ENCODE data around the gene CBFA2T2. TPM values are rescaled to one million over a fixed set of nuclear protein-coding genes. Genes with fewer than 3 reads are reported as not detected.

The CBFA2T2 gene
- total and polyA plus RNA-seq, 2 donors (not counting 3 experiments of a cell fraction or from before 2014, with no cell fraction given): 10.7 to 12.1 TPM

DNA sequence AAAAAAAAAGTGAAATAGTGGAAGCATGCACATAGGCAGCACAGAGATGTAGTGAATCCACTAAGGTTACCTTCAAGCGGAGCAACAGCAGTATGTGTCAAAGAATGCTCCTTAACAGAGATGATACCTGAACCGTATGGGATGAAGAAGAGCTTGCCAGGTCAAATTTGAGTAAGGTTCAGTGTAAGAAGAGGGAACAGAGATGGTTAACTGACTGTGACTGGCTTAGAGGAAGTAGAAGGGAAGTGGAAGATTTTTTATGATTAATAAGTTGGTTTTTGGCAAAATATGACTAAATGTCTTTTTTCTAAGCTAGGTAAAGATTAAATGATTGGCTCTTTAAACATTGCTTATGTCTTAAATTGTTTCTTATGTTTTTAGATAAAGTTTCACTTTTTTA, 119.6 kb downstream of the CBFA2T2 start:
- H3K27ac ChIP-seq (ENCODE audit: insufficient read depth, low read depth, low read length): no peak overlapping the region
- H3K79me2 ChIP-seq (ENCODE audit: control insufficient read depth, insufficient read depth, low read length): no peaks in the 10 kb centered on the region
- H2AFZ ChIP-seq (ENCODE audit: low read depth, low read length): no peak overlapping the region
- H4K20me1 ChIP-seq (replicated peaks; ENCODE audit: control insufficient read depth, extremely low read depth, insufficient read depth, low read length): no peaks in the 10 kb centered on the region
- no peak for FAIRE-seq
- no TSS peak for BruUV-seq (replicated peaks)
- H3K4me1 ChIP-seq (ENCODE audit: control insufficient read depth, extremely low read depth, insufficient read depth, low read length): no peaks in the 10 kb centered on the region
- POLR2A ChIA-PET: no interaction called here
- H3K4me2 ChIP-seq (ENCODE audit: insufficient read depth, low read length): no peak overlapping the region
- H3K36me3 ChIP-seq (ENCODE audit: control insufficient read depth in 2 of 2, extremely low read depth in 1 of 2, insufficient read depth in 2 of 2, low read length in 2 of 2): peaks cover 0 to 6% of the 10 kb centered on the region in 2 experiments
- no peaks in the 10 kb centered on the region for H3K27me3 ChIP-seq (ENCODE audit: control insufficient read depth in 2 of 2, insufficient read depth in 2 of 2, low read length in 2 of 2)
- TF ChIP-seq, protein P1, sequence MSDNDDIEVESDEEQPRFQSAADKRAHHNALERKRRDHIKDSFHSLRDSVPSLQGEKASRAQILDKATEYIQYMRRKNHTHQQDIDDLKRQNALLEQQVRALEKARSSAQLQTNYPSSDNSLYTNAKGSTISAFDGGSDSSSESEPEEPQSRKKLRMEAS (IDR thresholded peaks at IDR 0.05; ENCODE audit: insufficient read depth, insufficient read length): no peak
- TF ChIP-seq FOS (IDR thresholded peaks at IDR 0.05; ENCODE audit: borderline replicate concordance, insufficient read depth, low read length): no peak
- no peak for TF ChIP-seq JUN (IDR thresholded peaks at IDR 0.05; ENCODE audit: borderline replicate concordance, insufficient read depth, insufficient read length, low read depth)
- no peak for TF ChIP-seq EZH2 (IDR thresholded peaks at IDR 0.05; ENCODE audit: borderline replicate concordance, low read depth, low read length, severe bottlenecking)
- TF ChIP-seq MYC (IDR thresholded peaks at IDR 0.05; ENCODE audit: low read depth, low read length): no peak
- no peak for TF ChIP-seq POLR2A (IDR thresholded peaks at IDR 0.05; ENCODE audit: low read depth, low read length)
- no peak for TF ChIP-seq GATA2 (IDR thresholded peaks at IDR 0.05; ENCODE audit: insufficient read depth, insufficient read length, low read depth, low read length)
- TF ChIP-seq, protein P2, sequence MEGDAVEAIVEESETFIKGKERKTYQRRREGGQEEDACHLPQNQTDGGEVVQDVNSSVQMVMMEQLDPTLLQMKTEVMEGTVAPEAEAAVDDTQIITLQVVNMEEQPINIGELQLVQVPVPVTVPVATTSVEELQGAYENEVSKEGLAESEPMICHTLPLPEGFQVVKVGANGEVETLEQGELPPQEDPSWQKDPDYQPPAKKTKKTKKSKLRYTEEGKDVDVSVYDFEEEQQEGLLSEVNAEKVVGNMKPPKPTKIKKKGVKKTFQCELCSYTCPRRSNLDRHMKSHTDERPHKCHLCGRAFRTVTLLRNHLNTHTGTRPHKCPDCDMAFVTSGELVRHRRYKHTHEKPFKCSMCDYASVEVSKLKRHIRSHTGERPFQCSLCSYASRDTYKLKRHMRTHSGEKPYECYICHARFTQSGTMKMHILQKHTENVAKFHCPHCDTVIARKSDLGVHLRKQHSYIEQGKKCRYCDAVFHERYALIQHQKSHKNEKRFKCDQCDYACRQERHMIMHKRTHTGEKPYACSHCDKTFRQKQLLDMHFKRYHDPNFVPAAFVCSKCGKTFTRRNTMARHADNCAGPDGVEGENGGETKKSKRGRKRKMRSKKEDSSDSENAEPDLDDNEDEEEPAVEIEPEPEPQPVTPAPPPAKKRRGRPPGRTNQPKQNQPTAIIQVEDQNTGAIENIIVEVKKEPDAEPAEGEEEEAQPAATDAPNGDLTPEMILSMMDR (IDR thresholded peaks at IDR 0.05; ENCODE audit: extremely low read depth in 1 of 2, insufficient read depth in 1 of 2, low read depth in 1 of 2, low read length in 2 of 2): no peak
- no peaks in the 10 kb centered on the region for H3K9me3 ChIP-seq (replicated peaks; ENCODE audit: control insufficient read depth, insufficient read depth, low read length)
- dilution Hi-C loops (cut with MboI; ENCODE audit: extremely low pct_ligation_motif_present, low sequenced_read_pairs): no loop called here
- CTCF ChIA-PET: interaction anchor here (1.2 to 1.5 kb wide), 2 partner anchors 11 to 25 kb away, joined by 3 to 4 read pairs; no protein-coding TSS in a partner anchor
- no peak for DNase-seq (ENCODE audit: low read depth, low spot score)
- H3K9me1 ChIP-seq (replicated peaks; ENCODE audit: control insufficient read depth, extremely low read depth, insufficient read depth, low read length): no peaks in the 10 kb centered on the region
- no peak overlapping the region for H3K4me3 ChIP-seq (replicated peaks in 1 of 3; ENCODE audit: insufficient read depth in 1 of 3, low read depth in 1 of 3, low read length in 3 of 3)
- H3K9ac ChIP-seq (replicated peaks; ENCODE audit: extremely low read depth, insufficient read depth, low read length): no peak overlapping the region
- intact Hi-C loops (cut with micrococcal nuclease): no loop called here
